KMS-11 (cell line): ENCODE results near the gene BORCS8.

Source experiments
- H2AFZ ChIP-seq: fragments of 200-600 bp; sonication (generic); 2 replicates; pipeline ENCODE4 v1.6.1; 2016; ENCODE audit warnings: antibody characterized with exemption, mixed run types, low read depth
- H3K27ac ChIP-seq: fragments of 200-600 bp; sonication (generic); 2 replicates; pipeline ENCODE4 v1.6.1; 2016; ENCODE audit warnings: mild to moderate bottlenecking, mixed run types
- H3K27me3 ChIP-seq: fragments of 200-600 bp; sonication (generic); 2 replicates; pipeline ENCODE4 v1.6.1; 2017; ENCODE audit warnings: mild to moderate bottlenecking, low read depth, mixed run types, moderate library complexity; ENCODE audit not compliant: insufficient read depth
- H3K36me3 ChIP-seq: fragments of 200-600 bp; sonication (generic); 2 replicates; pipeline ENCODE4 v1.6.1; 2017; ENCODE audit warnings: mild to moderate bottlenecking, mixed run types; ENCODE audit not compliant: insufficient read depth
- H3K4me1 ChIP-seq: fragments of 200-600 bp; sonication (generic); 2 replicates; pipeline ENCODE4 v1.6.1; 2016; ENCODE audit warnings: mild to moderate bottlenecking, low read depth, mixed run types; ENCODE audit not compliant: poor library complexity, severe bottlenecking
- H3K4me2 ChIP-seq: fragments of 200-600 bp; sonication (generic); 2 replicates; pipeline ENCODE4 v1.7.0; 2016; ENCODE audit warnings: mild to moderate bottlenecking, mixed run types
- H3K4me3 ChIP-seq: fragments of 200-600 bp; sonication (generic); IDR thresholded peaks from 2 replicates; pipeline ENCODE4 v1.6.1; 2017; ENCODE audit warnings: low read depth, low read length, mixed read lengths; ENCODE audit not compliant: insufficient read depth
- H3K79me2 ChIP-seq: fragments of 200-600 bp; sonication (generic); 2 replicates; pipeline ENCODE4 v1.6.1; 2016; ENCODE audit warnings: low read depth, mixed run types; ENCODE audit not compliant: insufficient read depth
- H3K9ac ChIP-seq: fragments of 200-600 bp; sonication (generic); 2 replicates; pipeline ENCODE4 v1.6.1; 2016; ENCODE audit warnings: mild to moderate bottlenecking, mixed run types
- H4K20me1 ChIP-seq: fragments of 200-600 bp; sonication (generic); 2 replicates; pipeline ENCODE4 v1.6.1; 2016; ENCODE audit warnings: mild to moderate bottlenecking, mixed run types; ENCODE audit not compliant: insufficient read depth
- TF ChIP-seq, protein P1 (sequence below): fragments of 200-600 bp; sonication (generic); conservative IDR thresholded peaks from 2 replicates; pipeline ENCODE4 v1.6.1; 2017; ENCODE audit warnings: low read depth, mild to moderate bottlenecking, antibody characterized with exemption, low read length, moderate library complexity, mixed read lengths

The BORCS8 gene

DNA sequence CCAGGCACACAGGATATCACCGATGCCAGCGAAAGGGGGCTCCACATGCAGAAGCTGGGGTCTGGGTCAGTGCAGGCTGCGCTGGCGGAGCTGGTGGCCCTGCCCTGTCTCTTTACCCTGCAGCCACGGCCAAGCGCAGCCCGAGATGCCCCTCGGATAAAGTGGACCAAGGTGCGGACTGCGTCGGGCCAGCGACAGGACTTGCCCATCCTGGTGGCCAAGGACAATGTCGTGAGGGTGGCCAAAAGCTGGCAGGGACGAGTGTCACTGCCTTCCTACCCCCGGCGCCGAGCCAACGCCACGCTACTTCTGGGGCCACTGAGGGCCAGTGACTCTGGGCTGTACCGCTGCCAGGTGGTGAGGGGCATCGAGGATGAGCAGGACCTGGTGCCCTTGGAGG, 27.0 kb upstream of the BORCS8 start:
- no peak overlapping the region for H3K27ac ChIP-seq
- H3K36me3 ChIP-seq: no peaks in the 10 kb centered on the region
- no peaks in the 10 kb centered on the region for H3K79me2 ChIP-seq
- peaks cover 6% of the 10 kb centered on the region for H3K4me1 ChIP-seq
- no peak overlapping the region for H3K4me3 ChIP-seq
- no peaks in the 10 kb centered on the region for H4K20me1 ChIP-seq
- peaks cover 6% of the 10 kb centered on the region; the same call in 1 of the 2 replicates for H3K27me3 ChIP-seq
- H2AFZ ChIP-seq: no peak overlapping the region
- TF ChIP-seq, protein P1, sequence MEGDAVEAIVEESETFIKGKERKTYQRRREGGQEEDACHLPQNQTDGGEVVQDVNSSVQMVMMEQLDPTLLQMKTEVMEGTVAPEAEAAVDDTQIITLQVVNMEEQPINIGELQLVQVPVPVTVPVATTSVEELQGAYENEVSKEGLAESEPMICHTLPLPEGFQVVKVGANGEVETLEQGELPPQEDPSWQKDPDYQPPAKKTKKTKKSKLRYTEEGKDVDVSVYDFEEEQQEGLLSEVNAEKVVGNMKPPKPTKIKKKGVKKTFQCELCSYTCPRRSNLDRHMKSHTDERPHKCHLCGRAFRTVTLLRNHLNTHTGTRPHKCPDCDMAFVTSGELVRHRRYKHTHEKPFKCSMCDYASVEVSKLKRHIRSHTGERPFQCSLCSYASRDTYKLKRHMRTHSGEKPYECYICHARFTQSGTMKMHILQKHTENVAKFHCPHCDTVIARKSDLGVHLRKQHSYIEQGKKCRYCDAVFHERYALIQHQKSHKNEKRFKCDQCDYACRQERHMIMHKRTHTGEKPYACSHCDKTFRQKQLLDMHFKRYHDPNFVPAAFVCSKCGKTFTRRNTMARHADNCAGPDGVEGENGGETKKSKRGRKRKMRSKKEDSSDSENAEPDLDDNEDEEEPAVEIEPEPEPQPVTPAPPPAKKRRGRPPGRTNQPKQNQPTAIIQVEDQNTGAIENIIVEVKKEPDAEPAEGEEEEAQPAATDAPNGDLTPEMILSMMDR: no peak
- no peak overlapping the region for H3K9ac ChIP-seq
- H3K4me2 ChIP-seq: no peak overlapping the region

DNA sequence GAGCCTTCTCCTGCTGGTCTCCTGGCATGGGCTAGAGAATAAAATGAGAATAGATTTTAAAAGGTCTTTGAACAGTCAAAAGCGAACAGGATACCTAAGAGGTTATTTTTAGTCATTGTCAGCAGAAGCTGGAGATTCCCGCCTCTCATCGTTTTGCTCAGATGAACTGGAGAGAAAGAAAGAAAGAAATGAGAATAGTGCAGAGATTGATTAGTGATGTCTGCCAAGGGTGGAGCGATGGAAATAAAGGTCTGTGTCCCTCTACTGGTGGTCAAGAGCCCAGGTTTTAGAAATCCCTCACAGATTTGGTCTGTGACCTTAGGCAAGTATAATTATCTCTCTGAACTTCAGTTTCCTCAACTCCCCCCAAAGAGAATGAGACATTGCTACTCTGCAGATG, 25.1 kb upstream of the BORCS8 start:
- H3K4me1 ChIP-seq: peaks cover 6% of the 10 kb centered on the region
- H3K4me2 ChIP-seq: no peak overlapping the region
- H3K27me3 ChIP-seq: peaks cover 10% of the 10 kb centered on the region; the same call in 1 of the 2 replicates
- TF ChIP-seq, protein P1: no peak
- H4K20me1 ChIP-seq: no peaks in the 10 kb centered on the region
- no peak overlapping the region for H2AFZ ChIP-seq
- no peak overlapping the region for H3K27ac ChIP-seq
- H3K9ac ChIP-seq: no peak overlapping the region
- no peaks in the 10 kb centered on the region for H3K79me2 ChIP-seq
- no peak overlapping the region for H3K4me3 ChIP-seq
- no peaks in the 10 kb centered on the region for H3K36me3 ChIP-seq

DNA sequence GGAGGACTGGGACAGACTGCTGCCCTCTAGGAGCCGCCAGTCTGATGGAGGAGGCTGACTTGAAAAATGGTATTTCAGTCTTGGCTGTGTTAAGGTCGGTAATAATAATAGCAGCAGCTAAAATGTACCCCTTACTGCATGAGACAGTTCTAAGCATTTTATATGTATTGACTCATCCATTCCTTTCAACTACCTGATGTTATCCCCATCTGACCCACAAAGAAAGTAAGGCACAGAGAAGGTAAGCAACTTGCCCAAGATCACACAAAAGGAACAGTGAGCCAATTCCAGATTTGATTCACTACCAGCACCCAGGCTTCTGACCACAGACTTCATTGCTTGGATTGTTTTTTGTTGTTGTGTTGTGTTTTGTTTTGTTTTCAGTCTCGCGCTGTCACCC, 23.8 kb upstream of the BORCS8 start:
- no peak overlapping the region for H3K9ac ChIP-seq
- H3K4me2 ChIP-seq: no peak overlapping the region
- peaks cover 14% of the 10 kb centered on the region; the same call in 1 of the 2 replicates for H3K27me3 ChIP-seq
- TF ChIP-seq, protein P1: no peak
- H3K79me2 ChIP-seq: no peaks in the 10 kb centered on the region
- H3K36me3 ChIP-seq: no peaks in the 10 kb centered on the region
- no peak overlapping the region for H3K27ac ChIP-seq
- peaks cover 6% of the 10 kb centered on the region for H3K4me1 ChIP-seq
- H4K20me1 ChIP-seq: no peaks in the 10 kb centered on the region
- no peak overlapping the region for H2AFZ ChIP-seq
- no peak overlapping the region for H3K4me3 ChIP-seq

DNA sequence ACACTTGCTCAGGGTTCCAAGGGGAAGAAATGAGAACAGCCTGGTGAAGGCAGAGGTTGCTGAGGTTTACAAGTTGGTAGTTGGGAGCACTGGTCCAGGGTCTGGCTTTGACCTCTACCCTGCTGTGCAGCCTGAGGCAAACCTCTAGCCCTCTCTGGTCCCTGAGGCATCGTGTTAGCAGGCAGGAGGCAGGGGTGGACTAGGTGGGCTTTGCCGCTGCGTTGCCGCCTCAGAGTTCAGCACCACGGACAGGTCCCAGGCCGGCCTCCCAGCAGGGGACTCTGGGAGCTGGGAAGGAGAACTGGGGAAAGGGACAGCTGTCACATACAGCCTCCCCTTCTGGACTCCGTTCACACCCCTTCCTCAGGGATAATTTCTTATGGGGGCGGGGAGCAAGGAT, 22.9 kb upstream of the BORCS8 start:
- TF ChIP-seq, protein P1: no peak
- H3K4me2 ChIP-seq: no peak overlapping the region
- no peak overlapping the region for H3K4me3 ChIP-seq
- H3K36me3 ChIP-seq: no peaks in the 10 kb centered on the region
- H3K79me2 ChIP-seq: no peaks in the 10 kb centered on the region
- H2AFZ ChIP-seq: no peak overlapping the region
- H4K20me1 ChIP-seq: no peaks in the 10 kb centered on the region
- no peak overlapping the region for H3K9ac ChIP-seq
- H3K4me1 ChIP-seq: peaks cover 6% of the 10 kb centered on the region
- no peak overlapping the region for H3K27ac ChIP-seq
- H3K27me3 ChIP-seq: peaks cover 15% of the 10 kb centered on the region; the same call in 1 of the 2 replicates

DNA sequence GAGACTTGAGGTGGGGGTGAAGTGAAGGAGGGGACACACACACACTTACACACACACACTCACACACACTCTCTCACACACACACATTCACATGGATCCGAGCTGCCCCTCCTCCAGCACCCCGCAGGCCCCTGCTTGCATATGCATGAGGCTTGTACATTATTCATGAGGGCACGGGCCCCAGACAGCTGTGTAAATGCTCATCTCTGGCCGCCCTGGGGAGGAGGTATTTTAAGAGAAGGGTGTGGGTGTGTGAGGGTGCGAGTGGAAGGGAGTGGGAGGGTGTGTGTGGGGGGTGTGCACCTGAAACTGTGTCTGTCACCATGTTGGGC, 22.2 kb upstream of the BORCS8 start:
- TF ChIP-seq, protein P1: no peak
- H4K20me1 ChIP-seq: no peaks in the 10 kb centered on the region
- H2AFZ ChIP-seq: no peak overlapping the region
- H3K4me3 ChIP-seq: no peak overlapping the region
- no peak overlapping the region for H3K9ac ChIP-seq
- no peak overlapping the region for H3K27ac ChIP-seq
- no peaks in the 10 kb centered on the region for H3K36me3 ChIP-seq
- peaks cover 13% of the 10 kb centered on the region for H3K4me1 ChIP-seq
- H3K27me3 ChIP-seq: peaks cover 14% of the 10 kb centered on the region; the same call in 1 of the 2 replicates
- H3K4me2 ChIP-seq: no peak overlapping the region
- H3K79me2 ChIP-seq: no peaks in the 10 kb centered on the region
